NCI-H2107 treated with DMSO at 0.1 percent for 48 hours (cell line): ENCODE data around the gene PRORP.
A peak's percentile ranks its signal among the peaks of the same experiment; 100 is the strongest.
"Not testable (repeated sequence)": the region's sequence is repeated elsewhere in the genome, so short reads cannot be mapped to it uniquely, and the experiment has no call there.

ENCODE experiments used
- DNase-seq: peaks from one replicate; lab custom pipeline; 2025; ENCODE audit not compliant: unreplicated experiment; lab: John Stamatoyannopoulos, UW

PRORP gene

DNA sequence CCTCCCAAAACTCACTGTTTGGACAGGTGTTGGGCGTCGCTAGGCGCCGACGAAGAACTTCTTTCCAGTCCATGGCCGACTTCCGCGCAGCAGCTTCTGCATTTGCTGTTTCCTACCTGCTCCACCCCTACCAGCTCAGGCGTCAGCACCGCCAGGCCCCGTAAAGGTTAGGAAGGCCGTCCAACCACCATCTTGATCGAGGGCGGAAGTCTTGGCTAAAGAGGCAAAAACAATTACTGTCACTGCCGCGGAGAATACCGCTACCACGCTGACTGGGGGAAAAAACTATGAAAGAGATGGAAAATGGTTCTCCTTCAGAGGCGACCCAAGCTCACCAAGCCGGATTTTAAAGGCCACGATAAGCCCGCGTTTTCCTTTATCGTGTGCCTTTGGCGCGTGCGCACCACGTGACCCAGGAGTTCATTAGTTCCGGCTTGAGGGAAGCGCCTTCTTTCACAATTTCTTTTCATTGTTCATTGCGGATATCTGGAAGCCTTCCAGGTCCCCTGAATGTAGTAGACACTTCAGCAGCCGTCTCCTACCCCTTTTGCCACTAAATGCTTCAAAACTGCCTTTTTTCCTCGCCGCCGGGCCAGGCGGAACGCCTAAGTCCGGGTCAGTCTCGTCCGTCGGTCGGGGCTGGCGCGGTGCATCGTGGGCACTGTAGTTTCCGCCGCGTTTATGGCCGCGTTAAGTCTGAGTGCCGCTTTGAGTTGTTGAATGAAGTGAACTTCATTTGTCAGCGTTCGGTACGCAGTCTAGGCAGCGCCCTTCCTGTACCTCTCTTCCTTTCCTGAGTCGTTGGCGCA lies at the start of gene PRORP, which contains the start of gene PPP2R3C:
Gene PRORP (plus strand): TSS at position 666 of the 809 bp plus-strand sequence. CDS start 694 bp downstream, outside the sequence.
Gene PPP2R3C (minus strand): TSS at position 104 of the 809 bp plus-strand sequence. CDS start 31 bp downstream, at position 73.
- DNase-seq: peak; percentile 97

DNA sequence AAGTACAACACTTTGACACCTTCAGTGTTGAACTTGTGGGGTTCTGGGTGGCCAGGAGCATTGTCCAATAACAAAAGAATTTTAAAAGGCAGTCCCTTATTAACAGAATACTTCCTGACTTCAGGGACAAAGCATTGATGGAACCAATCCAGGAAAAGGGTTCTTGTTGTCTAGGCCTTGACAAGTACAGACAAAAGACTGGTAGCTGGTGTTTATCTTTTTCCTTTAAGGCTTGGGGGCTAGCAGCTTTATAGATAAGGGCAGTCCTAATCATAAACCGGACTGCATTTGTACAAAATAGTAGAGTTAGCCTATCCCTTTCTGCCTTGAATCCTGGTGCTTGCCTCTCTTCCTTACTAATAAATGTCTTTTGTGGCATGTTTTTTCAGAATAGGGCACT lies 48.9 kb upstream of the PRORP start:
- DNase-seq: no peak

GRCh38 chr14:35078082-35078481 lies 44.3 kb upstream of the PRORP start:
- no peak for DNase-seq

DNA sequence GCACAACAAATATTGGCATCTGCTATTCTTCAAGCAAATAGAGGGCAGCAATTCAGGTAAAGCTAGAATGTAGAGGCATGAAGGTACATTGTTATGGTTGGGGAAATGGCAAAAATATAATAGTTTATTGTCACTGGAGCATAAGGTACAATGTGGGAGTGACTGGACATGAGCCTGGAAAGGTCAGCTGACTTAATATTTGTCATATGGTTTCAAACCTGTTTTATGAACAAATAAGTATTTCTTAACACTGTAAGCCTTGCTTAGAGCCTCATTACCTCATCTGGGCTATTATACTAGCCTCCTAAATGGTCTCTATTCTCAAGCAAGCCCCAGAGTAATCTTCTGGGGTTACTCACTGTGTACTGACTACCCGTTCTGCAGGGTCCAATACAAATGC lies 42.6 kb upstream of the PRORP start:
- no peak for DNase-seq

- DNase-seq: no peak
Measured at GRCh38 chr14:35083530-35084150, 38.7 kb upstream of the PRORP start.

DNA sequence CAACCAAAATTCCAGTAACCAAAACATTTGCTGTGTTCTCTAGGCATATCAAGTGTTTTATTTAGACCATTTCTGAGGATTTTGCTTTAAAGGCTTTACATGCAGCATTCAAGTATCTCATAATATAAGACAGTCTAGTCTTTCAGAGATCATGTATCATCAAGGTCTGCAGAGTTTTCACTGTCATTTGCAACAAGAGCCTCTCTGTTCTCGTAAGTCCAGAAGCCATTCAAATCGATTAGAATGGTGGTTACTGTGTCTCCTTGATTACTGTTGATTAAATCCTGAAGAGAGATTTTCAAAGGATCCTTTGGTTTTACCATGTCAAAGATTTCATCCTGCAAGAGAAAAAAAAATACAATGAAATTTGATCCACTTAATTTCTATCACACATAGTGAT lies 36.9 kb upstream of the PRORP start:
- DNase-seq: no peak

GRCh38 chr14:35088514-35088913 lies 33.8 kb upstream of the PRORP start:
- DNase-seq: no peak

GRCh38 chr14:35094645-35095044 lies 27.7 kb upstream of the PRORP start:
- not testable (repeated sequence) for DNase-seq

- no peak for DNase-seq
Measured at GRCh38 chr14:35107866-35108265, 14.5 kb upstream of the PRORP start.

GRCh38 chr14:35112641-35113040 lies 9.7 kb upstream of the PRORP start:
- no peak for DNase-seq

DNA sequence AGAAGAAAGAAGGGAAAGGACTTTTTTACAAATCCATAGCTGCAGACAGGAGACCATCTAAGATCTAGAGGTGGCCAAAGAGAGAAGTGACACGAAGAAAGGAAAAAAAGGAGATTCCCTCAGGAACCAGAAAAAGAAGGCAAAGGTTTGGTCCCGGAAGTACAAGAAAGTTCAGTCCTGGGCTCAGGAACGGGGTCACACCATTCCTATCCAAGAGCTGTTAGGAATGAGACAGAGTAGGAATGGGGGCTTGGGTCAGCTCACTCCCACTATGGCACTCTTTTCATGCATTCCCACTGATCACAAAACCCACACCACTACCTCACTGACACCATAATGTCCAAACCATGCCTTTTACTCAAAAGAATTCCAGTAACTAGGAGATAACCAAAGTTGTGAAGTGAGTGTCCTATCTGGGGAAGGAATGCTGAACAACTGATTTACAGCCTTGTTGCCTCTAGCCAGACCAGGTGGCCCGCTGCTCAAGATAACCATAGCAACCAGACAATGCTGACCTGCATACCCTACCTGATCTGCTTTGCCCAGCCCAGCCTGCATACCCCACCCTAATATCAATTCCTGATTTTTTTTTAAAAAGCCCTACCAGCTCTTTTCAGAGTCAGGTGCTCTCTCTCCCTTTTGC lies 8.9 kb upstream of the PRORP start:
- no peak for DNase-seq

- DNase-seq: no peak
Measured at GRCh38 chr14:35114036-35114435, 8.3 kb upstream of the PRORP start.

- no peak for DNase-seq
Measured at GRCh38 chr14:35116242-35116641, 6.1 kb upstream of the PRORP start.

- no peak for DNase-seq
Measured at GRCh38 chr14:35117112-35117511, 5.2 kb upstream of the PRORP start.

GRCh38 chr14:35121026-35121886 lies 1.1 kb upstream of the PRORP start:
- DNase-seq: no peak

- DNase-seq: peak; percentile 49
Measured at GRCh38 chr14:35122696-35123387, 490 bp downstream of the PRORP start.

DNA sequence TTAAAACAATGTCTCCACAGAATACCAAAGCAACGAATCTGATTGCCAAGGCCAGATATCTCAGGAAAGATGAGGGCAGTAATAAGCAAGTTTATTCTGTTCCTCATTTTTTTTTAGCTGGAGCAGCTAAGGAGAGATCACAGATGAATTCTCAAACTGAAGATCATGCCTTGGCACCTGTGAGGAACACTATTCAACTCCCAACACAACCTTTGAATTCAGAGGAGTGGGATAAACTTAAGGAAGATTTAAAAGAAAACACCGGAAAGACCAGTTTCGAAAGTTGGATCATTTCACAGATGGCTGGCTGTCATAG lies 994 bp downstream of the PRORP start:
- no peak for DNase-seq

DNA sequence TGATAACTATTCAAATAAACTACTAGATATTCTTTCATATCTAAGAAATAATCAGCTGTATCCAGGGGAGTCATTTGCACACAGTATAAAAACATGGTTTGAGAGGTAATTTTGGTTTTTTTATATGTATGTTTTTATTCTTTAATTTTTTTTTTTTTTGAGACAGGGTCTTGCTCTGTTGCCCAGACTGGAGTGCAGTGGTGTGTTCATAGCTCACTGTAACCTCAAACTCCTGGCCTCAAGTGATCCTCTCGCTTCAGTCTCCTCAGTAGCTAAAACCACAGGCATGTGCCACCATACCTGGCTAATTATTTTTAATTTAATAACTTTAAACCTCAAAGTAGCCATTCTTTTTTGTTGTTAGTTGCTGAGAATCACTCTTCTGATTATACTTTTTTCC lies 1.8 kb downstream of the PRORP start:
- no peak for DNase-seq

- no peak for DNase-seq
Measured at GRCh38 chr14:35133542-35134328, 11.4 kb downstream of the PRORP start.
